ENCODE measurements around the gene BCAS3.

DNA sequence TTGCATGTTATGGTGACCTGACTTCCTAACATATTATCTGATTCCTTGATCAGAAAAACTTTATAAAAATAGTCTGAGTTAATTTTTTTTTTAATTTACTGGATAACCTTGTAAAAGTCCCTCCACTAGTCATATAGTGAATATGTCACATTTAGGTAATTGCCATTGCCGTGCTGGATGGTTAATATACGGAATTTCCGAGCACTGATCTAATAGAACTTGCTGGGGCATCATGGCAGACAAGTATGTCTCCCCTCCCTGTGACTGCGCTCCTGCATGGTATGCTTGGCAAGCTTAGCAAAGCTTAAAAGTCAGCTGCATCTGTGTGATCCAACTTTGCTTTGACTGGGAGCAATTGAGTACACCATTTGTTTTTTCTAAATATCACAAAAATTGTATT is 482.6 kb downstream of the BCAS3 start:
- no peak for TF ChIP-seq YY1 (IDR thresholded peaks at IDR 0.05; ENCODE audit: low read depth)
- TF ChIP-seq, protein P1, sequence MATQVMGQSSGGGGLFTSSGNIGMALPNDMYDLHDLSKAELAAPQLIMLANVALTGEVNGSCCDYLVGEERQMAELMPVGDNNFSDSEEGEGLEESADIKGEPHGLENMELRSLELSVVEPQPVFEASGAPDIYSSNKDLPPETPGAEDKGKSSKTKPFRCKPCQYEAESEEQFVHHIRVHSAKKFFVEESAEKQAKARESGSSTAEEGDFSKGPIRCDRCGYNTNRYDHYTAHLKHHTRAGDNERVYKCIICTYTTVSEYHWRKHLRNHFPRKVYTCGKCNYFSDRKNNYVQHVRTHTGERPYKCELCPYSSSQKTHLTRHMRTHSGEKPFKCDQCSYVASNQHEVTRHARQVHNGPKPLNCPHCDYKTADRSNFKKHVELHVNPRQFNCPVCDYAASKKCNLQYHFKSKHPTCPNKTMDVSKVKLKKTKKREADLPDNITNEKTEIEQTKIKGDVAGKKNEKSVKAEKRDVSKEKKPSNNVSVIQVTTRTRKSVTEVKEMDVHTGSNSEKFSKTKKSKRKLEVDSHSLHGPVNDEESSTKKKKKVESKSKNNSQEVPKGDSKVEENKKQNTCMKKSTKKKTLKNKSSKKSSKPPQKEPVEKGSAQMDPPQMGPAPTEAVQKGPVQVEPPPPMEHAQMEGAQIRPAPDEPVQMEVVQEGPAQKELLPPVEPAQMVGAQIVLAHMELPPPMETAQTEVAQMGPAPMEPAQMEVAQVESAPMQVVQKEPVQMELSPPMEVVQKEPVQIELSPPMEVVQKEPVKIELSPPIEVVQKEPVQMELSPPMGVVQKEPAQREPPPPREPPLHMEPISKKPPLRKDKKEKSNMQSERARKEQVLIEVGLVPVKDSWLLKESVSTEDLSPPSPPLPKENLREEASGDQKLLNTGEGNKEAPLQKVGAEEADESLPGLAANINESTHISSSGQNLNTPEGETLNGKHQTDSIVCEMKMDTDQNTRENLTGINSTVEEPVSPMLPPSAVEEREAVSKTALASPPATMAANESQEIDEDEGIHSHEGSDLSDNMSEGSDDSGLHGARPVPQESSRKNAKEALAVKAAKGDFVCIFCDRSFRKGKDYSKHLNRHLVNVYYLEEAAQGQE (IDR thresholded peaks at IDR 0.05; ENCODE audit: low read depth): no peak
- TF ChIP-seq EP300 (IDR thresholded peaks at IDR 0.05; ENCODE audit: borderline replicate concordance): no peak

All from Ishikawa (cell line).